T-helper 17 cell (primary cell): ENCODE data around the gene FBXO8. TPM values are rescaled to one million over a fixed set of nuclear protein-coding genes. Genes with fewer than 3 reads are reported as not detected.

Experiments used
- ATAC-seq: fragments of 150-1000 bp; cut with Tn5 transposase; 2 replicates; pipeline ENCODE4 v1.10.0; 2021; ENCODE audit warnings: mild to moderate bottlenecking, moderate library complexity
- DNase-seq, 3 donors: peaks; one replicate each; pipeline versions ENCODE4 v3.0.0 to v3.0.0-alpha.2; 2020 to 2021
- H3K9me3 ChIP-seq: one replicate; pipeline ENCODE4 v1.7.0; 2013; ENCODE audit warnings: low read length, mild to moderate bottlenecking; ENCODE audit not compliant: control insufficient read depth, poor library complexity, severe bottlenecking
- H3K27ac Mint-ChIP-seq: one replicate; pipeline ENCODE4 v1.8.0; 2022; ENCODE audit warnings: mild to moderate bottlenecking, moderate library complexity, mixed read lengths
- H3K27me3 Mint-ChIP-seq: one replicate; pipeline ENCODE4 v1.8.0; 2022; ENCODE audit warnings: mixed read lengths
- H3K36me3 Mint-ChIP-seq: one replicate; pipeline ENCODE4 v1.8.0; 2022; ENCODE audit warnings: low read depth, mixed read lengths
- H3K4me1 Mint-ChIP-seq: one replicate; pipeline ENCODE4 v1.8.0; 2022; ENCODE audit warnings: mild to moderate bottlenecking, mixed read lengths
- H3K4me3 Mint-ChIP-seq: one replicate; pipeline ENCODE4 v1.8.0; 2022; ENCODE audit warnings: mild to moderate bottlenecking, moderate library complexity, mixed read lengths
- total RNA-seq, 4 donors: library from RNA in 2 of 4; stranded (reverse) in 2 of 4; gene quantifications; one replicate each; pipeline ENCODE4 v1.2.3 and lab custom pipeline; 2022 to 2026

Gene FBXO8
- total RNA-seq (10 to 100 TPM; 13.9 to 20.0 TPM), total RNA-seq (lab: John Stamatoyannopoulos, UW) (16.4 to 24.8 reads per million in 2 donors)

- H3K9me3 ChIP-seq = no peaks in the 10 kb centered on the region
- DNase-seq = peak; percentile 47 to 53 (median 48)
- Mint-ChIP-seq H3K4me3 (peak within 1 kb of the TSS; percentile 99), H3K27ac (peak within 1 kb of the TSS; percentile 99), H3K4me1 (peaks cover 42% of the 10 kb centered on the region), H3K36me3 (peaks cover 3% of the 10 kb centered on the region), H3K27me3 (no peaks in the 10 kb centered on the region)
- ATAC-seq = peak; percentile 66
Observed at GRCh38 chr4:174283507-174284471, at the start of gene FBXO8, which contains the start of gene CEP44. Gene FBXO8, minus strand, starts transcription at chr4:174283667. Its CDS starts 20,575 bp downstream, at chr4:174263092. Gene CEP44, plus strand, starts transcription at chr4:174283911. Its CDS starts 15,211 bp downstream, at chr4:174299122.

- Mint-ChIP-seq H3K27me3 (no peaks in the 10 kb centered on the region), H3K27ac (no peak overlapping the region), H3K4me3 (no peak overlapping the region), H3K4me1 (no peaks in the 10 kb centered on the region), H3K36me3 (no peaks in the 10 kb centered on the region)
- ATAC-seq (no peak), DNase-seq (no peak)
- H3K9me3 ChIP-seq = no peaks in the 10 kb centered on the region
Observed at GRCh38 chr4:174332741-174333493, 49.5 kb upstream of the FBXO8 start.

- DNase-seq (no peak), ATAC-seq (no peak)
- no peaks in the 10 kb centered on the region for H3K9me3 ChIP-seq
- no peak overlapping the region for H3K27ac Mint-ChIP-seq
- peaks cover 2% of the 10 kb centered on the region for H3K4me1 Mint-ChIP-seq
- no peaks in the 10 kb centered on the region for H3K36me3 Mint-ChIP-seq
- no peak overlapping the region for H3K4me3 Mint-ChIP-seq
- no peaks in the 10 kb centered on the region for H3K27me3 Mint-ChIP-seq
Observed at GRCh38 chr4:174324725-174325124, 41.3 kb upstream of the FBXO8 start.

- no peak overlapping the region for H3K4me3 Mint-ChIP-seq
- no peaks in the 10 kb centered on the region for H3K27me3 Mint-ChIP-seq
- H3K36me3 Mint-ChIP-seq = no peaks in the 10 kb centered on the region
Observed at GRCh38 chr4:174324236-174324635, 40.8 kb upstream of the FBXO8 start.

GRCh38 chr4:174320494-174321199 lies 37.2 kb upstream of the FBXO8 start:
- Mint-ChIP-seq H3K27ac (no peak overlapping the region), H3K27me3 (no peaks in the 10 kb centered on the region), H3K4me3 (no peak overlapping the region), H3K4me1 (peaks cover 2% of the 10 kb centered on the region), H3K36me3 (no peaks in the 10 kb centered on the region)
- no peaks in the 10 kb centered on the region for H3K9me3 ChIP-seq
- DNase-seq (no peak), ATAC-seq (no peak)

More at GRCh38 chr4:174324236-174324635, 40.8 kb upstream of the FBXO8 start:
- H3K9me3 ChIP-seq = no peaks in the 10 kb centered on the region
- Mint-ChIP-seq H3K4me1 (peaks cover 2% of the 10 kb centered on the region), H3K27ac (no peak overlapping the region)
- no peak for ATAC-seq
- DNase-seq = no peak

- Mint-ChIP-seq H3K4me1 (peaks cover 2% of the 10 kb centered on the region), H3K27ac (no peak overlapping the region), H3K36me3 (no peaks in the 10 kb centered on the region), H3K4me3 (no peak overlapping the region), H3K27me3 (no peaks in the 10 kb centered on the region)
- ATAC-seq (no peak), DNase-seq (no peak)
- H3K9me3 ChIP-seq = no peaks in the 10 kb centered on the region
Observed at GRCh38 chr4:174318829-174319764, 35.6 kb upstream of the FBXO8 start.

GRCh38 chr4:174317531-174317930 lies 34.1 kb upstream of the FBXO8 start:
- no peak for ATAC-seq
- H3K4me1 Mint-ChIP-seq = peaks cover 11% of the 10 kb centered on the region
- no peak overlapping the region for H3K27ac Mint-ChIP-seq
- H3K27me3 Mint-ChIP-seq = no peaks in the 10 kb centered on the region
- H3K4me3 Mint-ChIP-seq = no peak overlapping the region
- H3K36me3 Mint-ChIP-seq = peaks cover 7% of the 10 kb centered on the region
- DNase-seq = no peak
- no peaks in the 10 kb centered on the region for H3K9me3 ChIP-seq

GRCh38 chr4:174316954-174317353 lies 33.5 kb upstream of the FBXO8 start:
- no peak for ATAC-seq
- peaks cover 10% of the 10 kb centered on the region for H3K4me1 Mint-ChIP-seq
- no peak for DNase-seq
- no peaks in the 10 kb centered on the region for H3K27me3 Mint-ChIP-seq
- H3K4me3 Mint-ChIP-seq = no peak overlapping the region
- no peaks in the 10 kb centered on the region for H3K9me3 ChIP-seq
- peaks cover 7% of the 10 kb centered on the region for H3K36me3 Mint-ChIP-seq
- H3K27ac Mint-ChIP-seq = no peak overlapping the region

GRCh38 chr4:174316546-174316945 lies 33.1 kb upstream of the FBXO8 start:
- Mint-ChIP-seq H3K4me1 (peaks cover 10% of the 10 kb centered on the region), H3K36me3 (peaks cover 7% of the 10 kb centered on the region), H3K4me3 (no peak overlapping the region), H3K27ac (no peak overlapping the region), H3K27me3 (no peaks in the 10 kb centered on the region)
- no peak for DNase-seq
- no peaks in the 10 kb centered on the region for H3K9me3 ChIP-seq
- no peak for ATAC-seq

GRCh38 chr4:174314770-174315169 lies 31.3 kb upstream of the FBXO8 start:
- Mint-ChIP-seq H3K36me3 (peaks cover 7% of the 10 kb centered on the region), H3K27me3 (no peaks in the 10 kb centered on the region), H3K4me3 (no peak overlapping the region), H3K4me1 (peaks cover 10% of the 10 kb centered on the region), H3K27ac (no peak overlapping the region)
- DNase-seq = no peak
- ATAC-seq = no peak
- no peaks in the 10 kb centered on the region for H3K9me3 ChIP-seq

- peaks cover 10% of the 10 kb centered on the region for H3K4me1 Mint-ChIP-seq
- no peak overlapping the region for H3K27ac Mint-ChIP-seq
- DNase-seq (no peak), ATAC-seq (no peak)
- H3K36me3 Mint-ChIP-seq = peaks cover 7% of the 10 kb centered on the region
- no peaks in the 10 kb centered on the region for H3K9me3 ChIP-seq
- H3K4me3 Mint-ChIP-seq = peak overlapping the region; percentile 28
- H3K27me3 Mint-ChIP-seq = no peaks in the 10 kb centered on the region
Observed at GRCh38 chr4:174314274-174314673, 30.8 kb upstream of the FBXO8 start.

- ATAC-seq = no peak
Observed at GRCh38 chr4:174312993-174313392, 29.5 kb upstream of the FBXO8 start.

More at GRCh38 chr4:174312993-174313392, 29.5 kb upstream of the FBXO8 start:
- H3K27ac Mint-ChIP-seq = peak overlapping the region; percentile 87
- peak overlapping the region; percentile 15 for H3K4me3 Mint-ChIP-seq
- DNase-seq = no peak
- H3K36me3 Mint-ChIP-seq = peaks cover 10% of the 10 kb centered on the region
- no peaks in the 10 kb centered on the region for H3K27me3 Mint-ChIP-seq
- H3K4me1 Mint-ChIP-seq = peaks cover 10% of the 10 kb centered on the region
- H3K9me3 ChIP-seq = no peaks in the 10 kb centered on the region
